OCI-LY1 (cell line): ENCODE data around the gene MAGI2.

Source experiments
- H2AFZ ChIP-seq: fragments of 200-600 bp; sonication (generic), shearing (Covaris generic); 2 replicates; pipeline ENCODE4 v1.6.0; 2014; ENCODE audit warnings: antibody characterized with exemption, mild to moderate bottlenecking, low read length
- H3F3A ChIP-seq: fragments of 200-600 bp; sonication (generic), shearing (Covaris generic); 2 replicates; pipeline ENCODE4 v1.6.0; 2014; ENCODE audit warnings: mild to moderate bottlenecking, antibody characterized with exemption, low read length, moderate library complexity; ENCODE audit not compliant: insufficient read depth
- H3K27ac ChIP-seq: fragments of 200-600 bp; sonication (generic); 2 replicates; pipeline ENCODE4 v1.5.1; 2014; ENCODE audit warnings: low read length, mixed run types, mild to moderate bottlenecking, low read depth; ENCODE audit not compliant: poor library complexity, severe bottlenecking
- H3K27me3 ChIP-seq: fragments of 200-600 bp; sonication (generic); 2 replicates; pipeline ENCODE4 v1.6.0; 2014; ENCODE audit warnings: antibody characterized with exemption, mild to moderate bottlenecking, low read length, moderate library complexity; ENCODE audit not compliant: insufficient read depth
- H3K36me3 ChIP-seq: fragments of 200-600 bp; sonication (generic); 2 replicates; pipeline ENCODE4 v1.6.1; 2014; ENCODE audit warnings: mild to moderate bottlenecking, antibody characterized with exemption, low read length, moderate library complexity, mixed read lengths; ENCODE audit not compliant: insufficient read depth
- H3K4me1 ChIP-seq: fragments of 200-600 bp; sonication (generic); 2 replicates; pipeline ENCODE4 v1.5.1; 2014; ENCODE audit warnings: mild to moderate bottlenecking, low read length, moderate library complexity; ENCODE audit not compliant: insufficient read depth, severe bottlenecking
- H3K4me2 ChIP-seq: fragments of 200-600 bp; sonication (generic), shearing (Covaris generic); 2 replicates; pipeline ENCODE4 v1.6.1; 2014; ENCODE audit warnings: low read length
- H3K4me3 ChIP-seq: fragments of 200-600 bp; sonication (generic); 2 replicates; pipeline ENCODE4 v1.5.1; 2014; ENCODE audit warnings: low read length, low read depth, mild to moderate bottlenecking, mixed read lengths; ENCODE audit not compliant: poor library complexity, severe bottlenecking
- H3K79me2 ChIP-seq: fragments of 200-600 bp; shearing (Covaris generic); 2 replicates; pipeline ENCODE4 v1.6.1; 2016; ENCODE audit warnings: mixed run types, low read length, mixed read lengths; ENCODE audit not compliant: insufficient read depth
- H3K9ac ChIP-seq: fragments of 200-600 bp; sonication (generic), shearing (Covaris generic); 2 replicates; pipeline ENCODE4 v1.6.1; 2014; ENCODE audit warnings: mild to moderate bottlenecking, low read length, mixed read lengths
- H3K9me2 ChIP-seq: fragments of 200-600 bp; sonication (generic), shearing (Covaris generic); 2 replicates; pipeline ENCODE4 v1.6.1; 2014; ENCODE audit warnings: low read depth, mild to moderate bottlenecking, low read length, mixed read lengths
- H3K9me3 ChIP-seq: fragments of 200-600 bp; shearing (Covaris generic); 2 replicates; pipeline ENCODE4 v1.6.1; 2014; ENCODE audit warnings: low read length, mixed read lengths
- H4K20me1 ChIP-seq: fragments of 200-600 bp; sonication (generic), shearing (Covaris generic); 2 replicates; pipeline ENCODE4 v1.6.0; 2016; ENCODE audit warnings: mild to moderate bottlenecking, low read length; ENCODE audit not compliant: insufficient read depth
- CTCF ChIP-seq: fragments of 200-600 bp; sonication (generic), shearing (Covaris generic); IDR thresholded peaks from 2 replicates; pipeline ENCODE4 v1.5.1; 2017; ENCODE audit warnings: mild to moderate bottlenecking, antibody characterized with exemption, low read length, moderate library complexity, mixed read lengths
- EZH2 ChIP-seq: fragments of 200-600 bp; sonication (generic), shearing (Covaris generic); IDR thresholded peaks from 2 replicates; pipeline ENCODE4 v1.8.0; 2017; ENCODE audit warnings: borderline replicate concordance, mixed run types, mild to moderate bottlenecking, antibody characterized with exemption, low read length, moderate library complexity, mixed read lengths

Gene MAGI2

GRCh38 chr7:77980087-77980713, 1473.3 kb downstream of the MAGI2 start:
- Histone ChIP-seq H3K4me3 (no peak overlapping the region), H3K79me2 (no peaks in the 10 kb centered on the region), H3K9me3 (no peaks in the 10 kb centered on the region), H3F3A (no peaks in the 10 kb centered on the region), H3K27me3 (no peaks in the 10 kb centered on the region), H3K4me1 (no peaks in the 10 kb centered on the region), H3K36me3 (no peaks in the 10 kb centered on the region), H3K27ac (no peak overlapping the region), H2AFZ (no peak overlapping the region), H4K20me1 (no peaks in the 10 kb centered on the region), H3K9me2 (no peaks in the 10 kb centered on the region), H3K4me2 (no peak overlapping the region), H3K9ac (no peak overlapping the region)
- no peak for TF ChIP-seq EZH2
- no peak for TF ChIP-seq CTCF

GRCh38 chr7:77979219-77979618, 1474.2 kb downstream of the MAGI2 start:
- Histone ChIP-seq H3K9ac (no peak overlapping the region), H3K4me2 (no peak overlapping the region), H3K27ac (no peak overlapping the region)

GRCh38 chr7:77975672-77976480, 1477.6 kb downstream of the MAGI2 start:
- H3F3A ChIP-seq: no peaks in the 10 kb centered on the region
- H3K36me3 ChIP-seq: no peaks in the 10 kb centered on the region
- no peak overlapping the region for H3K4me3 ChIP-seq
- H3K9me3 ChIP-seq: no peaks in the 10 kb centered on the region
- no peaks in the 10 kb centered on the region for H3K4me1 ChIP-seq
- no peaks in the 10 kb centered on the region for H3K9me2 ChIP-seq
- TF ChIP-seq CTCF: no peak
- TF ChIP-seq EZH2: no peak
- no peaks in the 10 kb centered on the region for H3K79me2 ChIP-seq
- no peak overlapping the region for H2AFZ ChIP-seq
- no peak overlapping the region for H3K9ac ChIP-seq
- no peak overlapping the region for H3K4me2 ChIP-seq
- no peak overlapping the region for H3K27ac ChIP-seq
- no peaks in the 10 kb centered on the region for H4K20me1 ChIP-seq
- no peaks in the 10 kb centered on the region for H3K27me3 ChIP-seq

More at GRCh38 chr7:77979219-77979618, 1474.2 kb downstream of the MAGI2 start:
- Histone ChIP-seq H3F3A (no peaks in the 10 kb centered on the region), H3K27me3 (no peaks in the 10 kb centered on the region), H2AFZ (no peak overlapping the region), H3K9me3 (no peaks in the 10 kb centered on the region), H3K9me2 (no peaks in the 10 kb centered on the region), H4K20me1 (no peaks in the 10 kb centered on the region), H3K4me1 (no peaks in the 10 kb centered on the region), H3K79me2 (no peaks in the 10 kb centered on the region), H3K4me3 (no peak overlapping the region), H3K36me3 (no peaks in the 10 kb centered on the region)
- TF ChIP-seq CTCF: no peak
- no peak for TF ChIP-seq EZH2
